M059J (cell line): ENCODE results near the gene SMOC2. TPM values are rescaled to one million over a fixed set of nuclear protein-coding genes. Genes with fewer than 3 reads are reported as not detected.
"Not testable (repeated sequence)": the region's sequence is repeated elsewhere in the genome, so short reads cannot be mapped to it uniquely, and the experiment has no call there.

Experiments
- DNase-seq: peaks from one replicate; pipeline ENCODE4 v3.0.0-alpha.2; 2012; ENCODE audit warnings: low read depth
- total RNA-seq: library from RNA; depleted of rRNA; stranded (reverse); fragments of >200 nt; shearing (Covaris generic); gene quantifications from 2 replicates; pipeline ENCODE4 v1.2.3, GENCODE V29; 2014

The SMOC2 gene
- total RNA-seq, 1 experiment from 2014 or later, result 0.47 TPM

DNA sequence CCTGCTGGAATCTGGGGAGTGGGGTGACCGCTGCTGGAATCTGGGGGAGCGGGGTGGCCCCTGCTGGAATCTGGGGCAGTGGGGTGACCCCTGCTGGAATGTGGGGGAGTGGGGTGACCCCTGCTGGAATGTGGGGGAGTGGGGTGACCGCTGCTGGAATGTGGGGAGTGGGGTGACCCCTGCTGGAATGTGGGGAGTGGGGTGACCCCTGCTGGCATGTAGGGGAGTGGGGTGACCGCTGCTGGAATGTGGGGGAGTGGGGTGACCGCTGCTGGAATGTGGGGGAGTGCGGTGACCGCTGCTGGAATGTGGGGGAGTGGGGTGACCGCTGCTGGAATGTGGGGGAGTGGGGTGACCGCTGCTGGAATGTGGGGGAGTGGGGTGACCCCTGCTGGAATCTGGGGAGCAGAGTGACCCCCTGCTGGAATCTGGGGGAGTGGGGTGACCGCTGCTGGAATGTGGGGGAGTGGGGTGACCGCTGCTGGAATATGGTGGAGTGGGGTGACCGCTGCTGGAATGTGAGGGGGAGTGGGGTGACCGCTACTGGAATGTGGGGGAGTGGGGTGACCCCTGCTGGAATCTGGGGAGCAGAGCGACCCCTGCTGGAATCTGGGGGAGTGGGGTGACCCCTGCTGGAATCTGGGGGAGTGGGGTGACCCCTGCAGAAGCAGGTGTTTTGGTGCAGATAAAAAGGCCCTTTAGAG is 97.4 kb downstream of the SMOC2 start:
- DNase-seq, result not testable (repeated sequence)

DNA sequence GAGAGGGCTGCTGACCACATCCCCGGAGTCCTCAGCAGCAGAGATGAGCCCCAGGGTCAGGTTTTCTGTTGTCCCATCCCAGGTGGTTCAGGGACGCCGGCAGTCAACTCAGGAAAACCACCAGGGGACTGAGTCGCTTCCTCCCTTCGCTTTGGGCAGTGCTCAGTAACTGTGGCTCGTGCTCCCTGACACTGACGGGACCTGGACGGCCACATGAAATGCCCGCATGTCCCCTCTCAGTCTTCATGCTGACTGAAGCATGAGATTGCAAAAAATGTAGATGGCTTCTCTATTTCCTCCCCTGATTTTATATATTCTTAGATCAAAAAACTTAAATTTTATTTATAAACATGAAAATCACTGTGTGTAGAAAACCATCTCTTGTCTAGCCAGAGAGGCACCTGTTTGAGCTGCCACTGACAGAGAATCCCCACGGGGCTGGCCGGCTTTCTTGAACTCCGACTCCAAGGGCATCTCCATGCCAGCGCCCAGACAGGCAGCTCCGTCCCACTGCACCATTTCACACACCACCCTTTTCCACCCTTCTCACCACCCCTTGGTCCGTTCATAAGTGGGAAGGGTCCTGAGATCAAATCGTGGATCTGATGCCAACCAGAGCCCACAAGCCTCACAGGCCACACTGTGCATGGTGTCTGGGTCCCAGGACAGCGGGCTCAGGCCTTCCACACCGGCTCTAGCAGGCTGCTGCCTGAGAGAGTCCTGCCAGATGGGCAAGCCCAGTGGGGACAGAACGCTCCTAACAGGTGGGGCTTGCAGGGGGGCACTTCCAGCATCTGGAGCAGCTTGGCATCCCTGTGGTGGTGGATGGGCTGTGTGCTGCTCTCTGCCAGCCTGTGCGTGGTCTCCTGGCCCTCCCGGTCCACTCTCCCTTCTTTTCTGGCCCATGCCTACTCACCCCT is 98.2 kb downstream of the SMOC2 start:
- no peak for DNase-seq

DNA sequence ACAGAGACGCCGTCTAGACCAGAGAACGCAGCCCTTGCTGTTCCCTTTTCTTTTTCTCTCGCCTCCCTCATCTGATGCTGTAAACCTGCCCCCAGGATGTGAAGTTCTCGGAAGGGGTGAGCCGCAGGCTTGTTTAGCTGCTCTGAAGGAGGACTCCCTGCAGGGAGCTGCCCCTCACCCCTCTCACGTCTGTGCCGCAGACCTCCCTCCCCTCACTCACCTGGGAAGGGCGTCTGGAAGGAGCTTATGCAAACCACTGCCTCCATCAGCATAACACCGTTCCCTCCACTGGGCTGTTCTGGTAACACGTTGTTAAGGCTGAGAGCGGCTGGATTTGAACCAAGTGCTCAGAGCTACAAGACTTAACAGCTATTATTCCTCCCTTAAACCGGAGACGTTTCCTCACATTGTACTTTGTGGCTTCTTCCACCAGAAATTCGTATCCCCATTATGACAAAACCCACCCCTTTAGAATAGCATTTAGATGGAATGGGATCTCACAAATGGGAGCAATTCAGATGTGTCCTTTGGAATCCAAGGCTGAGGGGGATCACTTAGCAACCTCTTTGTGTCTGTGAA is 99.8 kb downstream of the SMOC2 start:
- no peak for DNase-seq

DNA sequence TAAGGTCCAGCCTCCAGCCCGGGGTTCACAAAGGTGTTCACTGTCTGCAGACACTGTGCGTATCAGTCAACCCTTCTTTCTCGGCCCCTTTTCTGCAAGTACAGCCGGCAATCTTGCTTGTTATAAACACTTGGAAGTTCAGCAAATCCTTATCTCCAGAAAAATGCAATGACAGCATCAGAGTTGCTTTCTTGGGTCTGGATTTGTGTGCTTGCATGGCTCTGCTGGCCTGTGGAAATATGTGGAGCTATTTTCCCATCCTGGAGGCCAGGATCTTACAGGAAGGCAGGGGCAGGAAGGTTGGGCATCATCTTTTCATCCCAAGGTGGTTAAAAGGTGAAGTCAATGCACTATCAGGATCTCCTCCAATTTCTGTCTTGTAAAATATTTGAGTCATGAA is 100.3 kb downstream of the SMOC2 start:
- no peak for DNase-seq

DNA sequence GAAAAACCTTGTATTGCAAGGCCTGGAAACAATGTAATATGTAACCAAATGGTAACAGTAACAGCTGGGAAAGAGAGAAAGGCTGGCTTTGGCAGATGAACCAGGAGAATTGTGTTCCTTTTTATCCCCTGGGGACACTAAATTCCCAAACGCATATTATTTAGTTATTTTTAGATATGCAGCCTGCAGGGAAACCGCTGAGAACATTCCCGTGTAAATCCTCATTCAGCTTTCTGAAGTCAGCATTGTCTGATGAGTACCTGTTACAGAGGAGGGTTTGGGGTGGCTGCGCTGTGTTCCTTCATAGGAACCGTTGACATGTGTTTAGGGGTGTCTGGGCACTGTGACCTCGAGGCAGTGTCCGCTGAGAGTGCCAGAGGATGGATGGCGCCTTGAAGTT is 101.3 kb downstream of the SMOC2 start:
- DNase-seq, result no peak

DNA sequence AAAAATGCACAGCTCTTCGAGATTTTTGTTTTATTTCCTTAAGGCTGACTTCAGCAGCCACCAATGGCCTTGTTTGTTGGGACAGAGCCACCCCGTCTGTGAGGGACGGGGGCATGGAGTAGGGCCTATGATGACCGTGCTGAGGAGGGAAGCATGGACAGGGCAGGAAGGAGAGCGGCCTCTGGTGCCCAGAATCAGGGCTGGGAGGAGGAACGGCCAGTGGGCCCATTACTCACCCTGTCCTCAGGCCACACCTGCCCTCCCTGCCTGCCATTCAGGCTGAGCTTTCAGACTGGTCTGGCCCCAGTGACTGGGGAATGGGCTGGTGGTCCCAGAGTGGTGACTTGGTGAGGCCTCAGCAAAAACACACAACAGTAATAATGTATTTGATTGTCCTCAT is 104.4 kb downstream of the SMOC2 start:
- DNase-seq, result no peak

DNA sequence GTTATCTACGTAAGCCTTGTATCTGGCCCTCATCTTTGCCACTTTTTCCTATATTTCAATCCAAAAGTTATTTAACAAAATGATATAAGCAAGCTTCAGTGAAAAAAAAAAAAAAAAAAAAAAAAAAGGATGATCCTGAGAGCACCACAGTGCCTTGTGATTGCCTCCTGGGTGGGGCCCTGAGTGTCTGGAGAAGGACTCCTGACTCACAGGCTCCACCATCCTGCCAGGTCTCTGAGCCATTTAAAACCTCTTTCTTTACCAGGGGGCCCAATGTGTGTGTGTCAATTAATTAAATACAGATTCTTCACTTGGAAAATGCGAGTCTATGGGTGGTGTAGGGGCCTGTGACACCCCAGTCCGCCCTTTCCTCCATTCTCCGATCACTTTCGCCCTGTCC is 105.2 kb downstream of the SMOC2 start:
- DNase-seq, result no peak

DNA sequence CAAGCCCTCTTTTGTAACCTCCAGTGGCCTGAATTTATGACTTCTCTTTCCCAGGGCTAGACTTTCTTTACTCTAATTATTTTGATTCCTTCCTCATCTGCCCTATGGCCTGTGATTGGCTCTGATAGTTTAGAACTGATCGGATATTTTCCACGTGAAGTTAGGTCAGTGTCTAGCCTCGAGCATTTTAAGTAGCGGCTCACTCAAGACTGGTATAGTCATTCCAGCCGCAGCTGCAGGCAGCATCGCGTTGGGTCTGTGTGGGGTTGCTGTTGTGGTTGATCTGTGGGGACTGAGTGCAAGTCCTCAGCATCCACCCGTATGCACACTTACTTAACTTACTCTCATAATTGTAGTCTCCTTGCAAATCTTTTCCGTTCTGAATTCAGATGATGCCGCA is 105.7 kb downstream of the SMOC2 start:
- DNase-seq, result no peak

DNA sequence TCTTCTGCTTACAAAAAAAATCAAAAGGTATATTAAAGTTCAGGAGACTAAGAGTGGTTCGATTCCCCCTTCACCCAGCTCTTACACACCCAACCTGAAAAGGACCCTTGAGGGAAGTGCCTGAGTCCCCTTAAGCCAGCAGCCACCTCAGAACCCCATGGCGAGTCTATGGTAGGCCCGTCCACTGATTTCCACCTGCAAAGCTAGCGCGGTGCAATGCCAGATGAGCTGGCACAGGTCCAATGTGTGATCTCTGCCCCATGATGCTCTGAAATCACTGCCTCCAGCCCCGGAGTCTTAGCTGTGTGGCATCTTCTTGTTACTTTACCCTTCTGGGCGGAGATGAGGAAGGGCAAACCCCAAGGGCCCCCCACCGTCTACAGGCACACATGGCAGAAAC is 109.3 kb downstream of the SMOC2 start:
- no peak for DNase-seq

DNA sequence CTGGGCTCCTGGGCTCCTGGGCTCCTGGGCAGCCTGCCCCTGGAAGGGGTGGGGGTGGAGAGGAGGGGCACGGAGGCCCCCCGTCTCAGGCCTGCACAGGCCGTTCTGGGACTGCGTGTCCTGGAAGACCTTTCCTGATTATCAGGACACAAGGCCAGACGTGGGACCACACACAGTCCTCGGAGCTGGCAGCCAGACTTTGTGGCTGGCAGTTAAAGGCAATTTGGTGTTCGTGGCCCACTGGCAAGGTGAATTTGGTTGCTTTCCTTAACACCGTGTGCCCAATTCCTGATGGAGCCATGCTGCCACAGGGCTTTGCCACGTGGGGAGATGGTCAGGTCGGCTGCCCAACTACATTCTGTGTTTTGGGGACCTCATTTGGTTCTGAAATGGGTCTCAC is 113.5 kb downstream of the SMOC2 start:
- no peak for DNase-seq

DNA sequence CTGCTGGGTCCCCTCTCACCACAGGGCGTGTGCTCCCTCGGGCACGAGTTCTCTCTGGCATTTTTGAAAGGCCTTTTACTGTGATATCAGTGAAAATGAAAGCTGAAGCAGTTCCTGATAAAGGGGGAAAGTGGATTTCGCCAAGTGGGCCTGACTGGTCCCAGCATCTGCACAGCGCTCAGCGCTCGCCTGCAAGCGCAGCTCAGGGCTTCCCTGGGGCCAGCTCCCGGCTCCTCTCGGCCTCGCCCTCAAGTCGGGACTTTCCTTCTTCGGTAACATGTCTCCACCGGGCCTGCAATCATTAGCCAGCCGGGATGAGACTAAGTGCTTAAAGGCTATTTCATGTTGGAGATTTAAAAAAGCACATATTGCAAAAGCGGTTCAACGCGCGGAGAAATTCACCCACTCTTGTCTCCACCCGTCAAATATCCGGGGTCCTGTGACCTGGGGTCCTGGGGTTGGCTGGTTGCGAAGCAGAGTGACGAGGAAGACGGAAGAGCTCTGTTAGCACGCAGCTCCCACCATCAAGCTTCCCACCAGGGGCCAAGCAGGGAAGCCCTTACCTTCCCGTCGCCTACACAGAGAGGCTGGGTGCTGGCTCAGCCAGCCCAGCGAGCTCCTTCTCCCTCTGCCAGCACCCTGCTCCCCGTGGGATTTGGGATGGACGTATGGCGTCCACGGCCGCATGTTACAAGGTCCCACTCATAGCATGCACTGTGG is 114.1 kb downstream of the SMOC2 start:
- no peak for DNase-seq

DNA sequence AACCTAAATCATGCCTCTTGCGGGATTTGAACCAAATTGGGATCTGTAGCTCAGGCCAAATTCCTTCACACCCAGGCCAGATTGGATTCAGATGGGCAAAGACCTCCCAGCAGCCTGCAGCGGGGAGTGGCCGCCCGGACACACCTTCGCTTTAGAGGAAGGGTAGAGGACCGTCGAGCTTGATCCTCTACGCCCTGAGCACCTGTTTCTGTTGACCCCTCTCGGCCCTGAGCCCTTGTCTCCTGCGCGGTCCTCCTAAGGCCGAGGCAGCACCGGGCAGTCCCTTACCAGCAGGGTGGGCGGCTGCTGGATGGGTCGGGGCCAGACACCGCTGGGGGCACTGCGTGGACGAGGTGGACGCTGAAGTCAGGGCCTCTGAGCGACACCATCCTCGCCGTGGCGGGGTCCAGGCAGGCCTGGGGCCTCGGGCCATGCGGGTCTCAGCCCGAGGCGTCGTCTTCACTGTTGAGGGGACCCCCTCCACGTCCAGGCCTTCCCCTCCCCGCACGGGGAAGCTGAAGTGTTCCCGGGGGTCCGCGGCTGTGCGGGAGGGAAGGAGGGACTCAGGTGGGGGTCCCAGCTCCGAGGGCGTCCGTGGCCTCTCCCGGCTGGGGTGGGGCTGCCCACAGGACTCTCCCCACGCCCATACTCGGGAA is 114.8 kb downstream of the SMOC2 start:
- no peak for DNase-seq

DNA sequence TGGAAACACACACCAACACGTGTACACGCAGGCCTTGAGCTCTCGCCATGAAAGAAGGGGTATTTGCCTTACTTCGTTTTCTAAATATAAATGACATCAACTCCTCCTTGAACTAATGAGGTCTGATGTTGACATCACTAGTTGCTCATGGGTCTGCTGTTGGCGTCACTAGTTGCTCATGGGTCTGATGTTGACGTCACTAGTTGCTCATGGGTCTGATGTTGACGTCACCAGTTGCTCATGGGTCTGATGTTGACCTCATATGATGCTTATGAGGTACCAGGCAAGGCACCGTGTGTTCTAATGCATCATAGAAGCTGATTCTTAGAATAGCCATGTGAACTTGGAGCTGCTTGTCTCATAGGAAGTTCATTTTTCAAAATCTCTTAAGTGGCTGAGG is 116.5 kb downstream of the SMOC2 start:
- DNase-seq, result no peak

DNA sequence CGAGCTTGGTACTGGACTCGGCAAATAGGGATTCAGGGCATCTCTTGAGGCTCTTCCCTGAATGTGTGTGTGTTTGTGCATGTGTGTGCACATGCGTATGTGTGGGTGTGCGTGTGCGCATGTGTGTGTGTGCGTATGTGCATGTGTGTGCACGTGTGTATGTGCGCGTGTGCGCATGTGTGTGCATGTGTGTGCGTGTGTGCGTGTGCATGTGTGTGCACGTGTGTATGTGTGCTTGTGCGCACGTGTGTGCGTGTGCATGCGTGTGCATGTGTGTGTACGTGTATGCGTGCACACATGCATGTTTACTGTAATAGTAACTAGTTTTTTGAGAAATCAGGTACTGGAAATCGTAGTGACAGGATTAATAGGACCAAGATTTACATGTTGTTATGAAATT is 117.7 kb downstream of the SMOC2 start:
- no peak for DNase-seq

DNA sequence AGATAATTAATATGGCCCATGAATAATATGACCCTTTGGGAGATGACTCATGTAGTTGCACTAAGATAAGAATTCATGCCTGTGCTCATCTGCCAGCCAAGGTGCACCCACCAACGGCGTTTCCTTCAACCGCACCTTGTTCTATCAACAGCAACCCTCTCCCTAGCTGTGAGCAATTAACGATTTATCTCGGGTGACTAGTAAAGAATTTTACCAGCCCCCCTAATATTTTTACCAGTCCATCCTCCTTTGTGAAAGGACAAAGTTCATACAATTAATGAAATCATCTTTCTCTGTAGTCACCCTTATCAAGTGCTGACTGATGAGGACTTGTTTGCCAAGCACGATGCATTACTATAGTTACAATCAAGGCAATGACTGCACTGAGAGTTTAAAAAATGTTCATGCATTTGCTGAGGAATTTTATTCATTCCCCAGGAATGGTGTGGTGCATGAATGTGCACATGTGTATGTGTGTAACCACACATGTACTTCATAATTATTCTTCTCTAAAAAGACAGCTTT is 118.7 kb downstream of the SMOC2 start:
- DNase-seq, result peak; percentile 9

DNA sequence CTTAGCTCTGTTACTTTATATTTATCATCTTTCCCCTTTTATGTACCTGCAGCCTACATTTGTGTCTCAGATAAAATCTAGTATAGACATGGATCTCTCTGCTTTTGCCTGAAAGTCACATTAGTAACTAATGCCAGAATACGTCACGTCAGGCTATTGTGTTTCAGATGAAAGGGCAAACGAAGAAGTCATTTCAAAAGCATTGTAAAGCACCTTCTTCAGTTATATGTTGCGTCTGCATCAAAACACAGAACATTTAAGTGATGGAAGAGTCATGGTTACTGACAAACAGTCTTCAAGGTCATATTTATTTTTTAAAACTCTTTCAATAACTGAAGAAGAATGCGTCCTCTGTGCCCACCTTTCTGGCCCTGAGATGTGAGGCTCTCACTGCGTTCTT is 119.1 kb downstream of the SMOC2 start:
- no peak for DNase-seq

DNA sequence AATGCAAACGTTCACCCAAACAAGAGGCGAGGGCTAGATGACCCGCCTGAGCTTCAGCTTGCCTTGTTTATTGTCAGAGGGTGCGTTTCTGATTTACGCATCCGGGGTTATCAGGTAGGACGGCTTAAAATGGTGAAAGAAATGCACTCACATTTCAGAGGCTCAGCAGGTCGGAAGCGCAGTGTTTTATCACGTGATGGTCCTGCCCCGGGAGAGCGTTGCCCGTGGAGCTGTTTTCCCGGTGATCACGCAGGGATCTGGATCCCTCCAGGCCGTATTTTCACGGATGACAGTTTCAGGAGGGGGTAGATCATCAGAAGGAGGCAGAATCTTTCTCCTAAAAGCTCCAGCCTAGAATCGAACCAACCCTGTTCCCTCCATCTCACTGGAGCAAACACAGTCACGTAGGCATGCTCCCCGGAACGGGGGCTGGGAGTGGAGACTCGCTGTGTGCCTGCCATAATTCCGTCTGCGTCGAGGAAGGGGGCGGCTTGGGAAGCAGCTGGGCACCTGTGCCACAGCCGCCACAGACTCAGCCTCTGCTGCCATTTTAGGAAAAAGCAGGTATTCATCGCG is 121.7 kb downstream of the SMOC2 start:
- no peak for DNase-seq

DNA sequence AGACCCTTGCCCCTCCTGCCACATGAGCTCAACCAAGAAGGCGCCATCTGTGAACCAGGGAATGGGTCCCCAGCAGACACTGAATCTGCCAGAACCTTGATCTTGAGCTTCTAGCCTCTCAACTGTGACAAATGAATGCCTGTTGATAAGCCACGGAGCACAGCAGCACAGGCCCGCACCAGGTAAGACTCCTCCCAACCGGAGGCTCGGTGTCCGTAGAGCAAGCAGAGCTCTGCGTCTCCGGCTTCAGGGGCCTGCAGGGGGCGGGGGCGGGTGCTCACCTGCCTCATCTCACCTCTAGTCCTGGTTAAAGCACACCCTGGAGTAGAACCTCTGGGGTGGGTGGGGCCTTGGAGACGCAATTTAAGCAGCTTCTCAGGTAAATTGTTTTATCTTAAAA is 122.7 kb downstream of the SMOC2 start:
- DNase-seq, result no peak

DNA sequence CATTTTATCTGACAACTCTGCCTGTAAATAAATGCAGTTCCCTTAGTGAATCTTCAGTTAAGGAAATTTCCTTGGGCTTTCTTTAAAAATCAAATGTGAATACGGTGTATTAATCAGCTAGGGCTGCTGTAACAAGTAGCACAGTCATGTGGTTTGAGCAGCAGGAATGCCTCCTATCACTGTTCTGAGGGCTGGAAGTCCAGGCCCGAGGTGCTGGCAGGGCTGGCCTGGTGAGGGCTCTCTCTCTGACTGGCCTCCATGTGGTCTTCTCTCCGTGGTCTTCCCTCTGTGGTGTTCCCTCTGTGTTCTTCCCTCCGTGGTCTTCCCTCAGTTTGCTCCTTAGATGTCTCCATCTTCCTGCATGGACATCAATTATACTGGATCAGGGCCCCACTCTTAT is 124.1 kb downstream of the SMOC2 start:
- no peak for DNase-seq

DNA sequence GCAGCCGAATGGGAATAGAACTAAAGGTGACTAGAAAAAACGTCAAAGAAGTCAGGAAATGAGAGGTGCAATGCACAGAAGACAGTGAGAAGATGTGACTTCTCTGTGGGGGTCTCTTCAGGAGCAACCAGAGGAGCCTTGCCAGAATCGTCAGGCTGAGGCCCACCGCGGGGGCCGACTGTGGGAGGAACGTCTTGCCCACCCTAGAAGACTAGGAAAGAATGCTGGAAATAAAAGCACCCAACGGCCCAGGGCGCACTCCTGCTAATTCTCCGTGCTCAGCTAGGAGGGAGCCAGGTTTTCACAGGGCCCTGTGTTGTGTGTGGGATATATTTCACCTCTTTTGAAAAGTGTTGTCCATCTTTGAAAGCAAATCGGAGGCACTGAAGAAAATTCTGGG is 129.2 kb downstream of the SMOC2 start:
- no peak for DNase-seq

DNA sequence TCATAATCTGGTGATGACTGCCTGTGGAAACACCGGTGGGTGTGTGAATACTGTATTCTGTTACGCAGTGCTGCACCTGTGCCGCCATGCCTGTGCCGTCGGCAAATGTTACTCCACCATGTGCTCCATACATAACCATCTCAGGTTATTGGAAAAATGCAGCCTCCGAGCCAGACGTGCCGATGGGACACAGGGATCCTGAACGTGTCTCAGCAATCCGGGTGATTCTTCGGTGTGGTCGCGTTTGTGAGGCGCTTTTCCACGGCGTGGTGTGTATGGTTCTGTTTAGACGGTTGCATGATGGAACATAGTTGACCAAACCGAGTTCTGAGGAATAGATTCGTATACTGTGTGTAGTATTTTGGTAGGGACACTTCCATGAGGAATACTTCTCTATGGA is 130.3 kb downstream of the SMOC2 start:
- DNase-seq, result no peak
